ENCODE data around the gene KLHL29. TPM values are rescaled to one million over a fixed set of nuclear protein-coding genes. Genes with fewer than 3 reads are reported as not detected.

KLHL29 gene
- total RNA-seq, 1 donor from 2014 or later, result 16.3 TPM

GRCh38 chr2:23452853-23453420, 68.0 kb downstream of the KLHL29 start:
- Histone ChIP-seq H3K36me3 (no peaks in the 10 kb centered on the region), H3K4me1 (no peaks in the 10 kb centered on the region), H3K4me3 (no peak overlapping the region), H3K27me3 (no peaks in the 10 kb centered on the region), H3K27ac (no peak overlapping the region), H3K9me3 (no peaks in the 10 kb centered on the region)
- no peak for TF ChIP-seq CTCF (IDR thresholded peaks at IDR 0.05)
- intact Hi-C loops (cut with DNase I), result no loop called here
- DNase-seq (ENCODE audit: low spot score in 2 of 2), result no peak

GRCh38 chr2:23453432-23453831, 68.5 kb downstream of the KLHL29 start:
- no peaks in the 10 kb centered on the region for H3K4me1 ChIP-seq
- no peak for TF ChIP-seq CTCF (IDR thresholded peaks at IDR 0.05)
- no peak for DNase-seq (ENCODE audit: low spot score in 2 of 2)
- no peaks in the 10 kb centered on the region for H3K9me3 ChIP-seq
- intact Hi-C loops (cut with DNase I), result no loop called here
- no peaks in the 10 kb centered on the region for H3K36me3 ChIP-seq
- no peak overlapping the region for H3K27ac ChIP-seq
- no peaks in the 10 kb centered on the region for H3K27me3 ChIP-seq
- H3K4me3 ChIP-seq, result no peak overlapping the region

- Histone ChIP-seq H3K4me3 (no peak overlapping the region), H3K9me3 (no peaks in the 10 kb centered on the region), H3K4me1 (no peaks in the 10 kb centered on the region), H3K27me3 (no peaks in the 10 kb centered on the region), H3K36me3 (no peaks in the 10 kb centered on the region), H3K27ac (no peak overlapping the region)
- no peak for TF ChIP-seq CTCF (IDR thresholded peaks at IDR 0.05)
- intact Hi-C loops (cut with DNase I), result no loop called here
- no peak for DNase-seq (ENCODE audit: low spot score in 2 of 2)
These were observed 69.0 kb downstream of the KLHL29 start for GRCh38 chr2:23453836-23454460.

- no peak for DNase-seq (ENCODE audit: low spot score in 2 of 2)
- intact Hi-C loops (cut with DNase I), result no loop called here
- no peaks in the 10 kb centered on the region for H3K4me1 ChIP-seq
- TF ChIP-seq CTCF (IDR thresholded peaks at IDR 0.05), result no peak
- H3K4me3 ChIP-seq, result no peak overlapping the region
- no peak overlapping the region for H3K27ac ChIP-seq
- no peaks in the 10 kb centered on the region for H3K36me3 ChIP-seq
- H3K27me3 ChIP-seq, result no peaks in the 10 kb centered on the region
- no peaks in the 10 kb centered on the region for H3K9me3 ChIP-seq
These were observed 69.6 kb downstream of the KLHL29 start for GRCh38 chr2:23454501-23455120.

GRCh38 chr2:23456396-23456795, 71.4 kb downstream of the KLHL29 start:
- Histone ChIP-seq H3K27me3 (no peaks in the 10 kb centered on the region), H3K4me1 (no peaks in the 10 kb centered on the region), H3K4me3 (no peak overlapping the region), H3K27ac (no peak overlapping the region), H3K9me3 (no peaks in the 10 kb centered on the region), H3K36me3 (no peaks in the 10 kb centered on the region)
- DNase-seq (ENCODE audit: low spot score in 2 of 2), result no peak
- intact Hi-C loops (cut with DNase I), result no loop called here
- no peak for TF ChIP-seq CTCF (IDR thresholded peaks at IDR 0.05)
